Astrocyte (in vitro differentiated cells and primary cell): ENCODE measurements around the gene UMODL1. TPM values are rescaled to one million over a fixed set of nuclear protein-coding genes. Genes with fewer than 3 reads are reported as not detected.

Experiments used
- DNase-seq: peaks from one replicate; pipeline ENCODE4 v3.0.0-alpha.2; 2010; ENCODE audit warnings: low read depth
- FAIRE-seq: peaks from 2 replicates; lab custom pipeline; 2011; peaks lifted over from hg19 to GRCh38; lab: Jason Lieb, UNC
- H2AFZ ChIP-seq: 2 replicates; pipeline ENCODE4 v1.6.0; 2012; ENCODE audit warnings: low read depth, low read length, inconsistent platforms
- H3K27ac ChIP-seq: 2 replicates; pipeline ENCODE4 v1.5.1; 2011; ENCODE audit warnings: low read depth, low read length, inconsistent platforms
- H3K27me3 ChIP-seq: 2 replicates; pipeline ENCODE4 v1.6.0; 2011; ENCODE audit warnings: low read length, inconsistent platforms; ENCODE audit not compliant: insufficient read depth
- H3K36me3 ChIP-seq: 2 replicates; pipeline ENCODE4 v1.5.1; 2011; ENCODE audit warnings: low read length, inconsistent platforms; ENCODE audit not compliant: insufficient read depth
- H3K4me1 ChIP-seq: 2 replicates; pipeline ENCODE4 v1.5.1; 2011; ENCODE audit warnings: low read length, inconsistent platforms; ENCODE audit not compliant: insufficient read depth
- H3K4me2 ChIP-seq: 2 replicates; pipeline ENCODE4 v1.6.0; 2012; ENCODE audit warnings: low read length, inconsistent platforms
- H3K4me3 ChIP-seq: 2 replicates; pipeline ENCODE4 v1.5.1; 2011; ENCODE audit warnings: low read depth, mild to moderate bottlenecking, low read length, inconsistent platforms; ENCODE audit not compliant: insufficient read depth
- H3K79me2 ChIP-seq: 2 replicates; pipeline ENCODE4 v1.6.0; 2012; ENCODE audit warnings: mild to moderate bottlenecking, low read length, inconsistent platforms; ENCODE audit not compliant: insufficient read depth
- H3K9ac ChIP-seq: 2 replicates; pipeline ENCODE4 v1.6.0; 2012; ENCODE audit warnings: mild to moderate bottlenecking, low read length, inconsistent platforms
- H3K9me3 ChIP-seq: 2 replicates; pipeline ENCODE4 v1.5.1; 2012; ENCODE audit warnings: low read depth, mild to moderate bottlenecking, low read length, inconsistent platforms; ENCODE audit not compliant: insufficient read depth
- H4K20me1 ChIP-seq: 2 replicates; pipeline ENCODE4 v1.6.0; 2012; ENCODE audit warnings: low read length, inconsistent platforms; ENCODE audit not compliant: insufficient read depth
- H3K27ac Mint-ChIP-seq: one replicate; pipeline ENCODE4 v1.8.0; 2021; ENCODE audit warnings: mild to moderate bottlenecking, mixed read lengths; ENCODE audit not compliant: unreplicated experiment
- H3K27me3 Mint-ChIP-seq: one replicate; pipeline ENCODE4 v1.8.0; 2021; ENCODE audit warnings: low read depth, mixed read lengths; ENCODE audit not compliant: unreplicated experiment
- H3K36me3 Mint-ChIP-seq: one replicate; pipeline ENCODE4 v1.8.0; 2021; ENCODE audit warnings: low read depth, mixed read lengths; ENCODE audit not compliant: unreplicated experiment
- H3K4me1 Mint-ChIP-seq: one replicate; pipeline ENCODE4 v1.8.0; 2021; ENCODE audit warnings: low read depth, mixed read lengths; ENCODE audit not compliant: unreplicated experiment
- H3K4me3 Mint-ChIP-seq: one replicate; pipeline ENCODE4 v1.8.0; 2021; ENCODE audit warnings: mild to moderate bottlenecking, moderate library complexity, mixed read lengths; ENCODE audit not compliant: unreplicated experiment
- H3K9me3 Mint-ChIP-seq: one replicate; pipeline ENCODE4 v1.8.0; 2021; ENCODE audit warnings: mild to moderate bottlenecking, mixed read lengths; ENCODE audit not compliant: unreplicated experiment
- EZH2 ChIP-seq: IDR thresholded peaks from 2 replicates; pipeline ENCODE4 v1.6.1; 2012; ENCODE audit warnings: mild to moderate bottlenecking, low read length, inconsistent platforms; ENCODE audit not compliant: insufficient read depth
- total RNA-seq: library from RNA; stranded (reverse); gene quantifications from 2 replicates; pipeline ENCODE4 v1.2.1, GENCODE V29; 2021
- TF ChIP-seq, protein P1 (sequence below): IDR thresholded peaks from 2 replicates; pipeline ENCODE4 v1.5.1; 2011; ENCODE audit warnings: low read depth, mild to moderate bottlenecking, inconsistent platforms, low read length, moderate library complexity; ENCODE audit not compliant: insufficient read depth

The UMODL1 gene
- total RNA-seq, 1 donor from 2014 or later, result not detected

DNA sequence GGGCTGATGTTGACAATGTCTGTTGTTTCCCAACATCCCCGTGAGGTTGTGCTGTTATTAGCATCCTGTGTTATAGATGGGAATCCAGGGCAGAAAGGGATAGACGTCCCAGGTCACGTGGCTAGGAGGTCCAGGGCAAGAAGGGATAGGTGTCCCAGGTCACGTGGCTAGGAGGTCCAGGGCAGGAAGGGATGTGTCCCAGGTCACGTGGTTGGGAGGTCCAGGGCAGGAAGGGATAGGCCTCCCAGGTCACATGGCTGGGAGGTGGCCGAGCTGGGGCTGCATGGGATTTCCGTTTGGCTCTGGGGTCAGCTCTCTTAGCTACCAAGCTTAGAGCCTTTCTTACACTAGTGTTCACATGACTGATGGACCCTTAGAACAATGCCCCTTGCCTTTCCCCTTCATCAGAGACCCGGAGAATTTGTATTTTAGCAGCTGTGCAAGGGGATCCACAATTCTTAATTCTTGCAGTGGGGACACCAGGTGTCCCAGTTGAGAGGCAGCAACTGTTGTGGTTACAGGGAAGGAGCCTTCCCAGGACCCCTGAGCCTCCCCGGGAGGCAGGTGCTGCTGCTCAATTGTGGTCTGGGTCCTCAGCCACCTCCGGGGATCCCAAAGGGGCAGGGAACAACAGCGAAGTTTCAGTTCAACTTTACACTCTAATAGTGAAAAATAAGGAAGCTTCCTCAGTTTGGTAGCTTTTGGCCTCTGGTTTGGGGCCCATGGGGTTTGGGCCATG is 69.2 kb downstream of the UMODL1 start:
- FAIRE-seq (no peak), DNase-seq (no peak)
- H3K4me1 Mint-ChIP-seq, result no peaks in the 10 kb centered on the region
- H3K4me1 ChIP-seq, result no peaks in the 10 kb centered on the region
- no peaks in the 10 kb centered on the region for H4K20me1 ChIP-seq
- no peaks in the 10 kb centered on the region for H3K9me3 ChIP-seq
- no peaks in the 10 kb centered on the region for H3K27me3 ChIP-seq
- no peaks in the 10 kb centered on the region for H3K9me3 Mint-ChIP-seq
- H3K9ac ChIP-seq, result no peak overlapping the region
- no peaks in the 10 kb centered on the region for H3K36me3 Mint-ChIP-seq
- H3K36me3 ChIP-seq, result no peaks in the 10 kb centered on the region
- no peak overlapping the region for H3K27ac Mint-ChIP-seq
- H3K79me2 ChIP-seq, result no peaks in the 10 kb centered on the region
- no peak overlapping the region for H3K27ac ChIP-seq
- no peak overlapping the region for H3K4me2 ChIP-seq
- TF ChIP-seq, protein P1, sequence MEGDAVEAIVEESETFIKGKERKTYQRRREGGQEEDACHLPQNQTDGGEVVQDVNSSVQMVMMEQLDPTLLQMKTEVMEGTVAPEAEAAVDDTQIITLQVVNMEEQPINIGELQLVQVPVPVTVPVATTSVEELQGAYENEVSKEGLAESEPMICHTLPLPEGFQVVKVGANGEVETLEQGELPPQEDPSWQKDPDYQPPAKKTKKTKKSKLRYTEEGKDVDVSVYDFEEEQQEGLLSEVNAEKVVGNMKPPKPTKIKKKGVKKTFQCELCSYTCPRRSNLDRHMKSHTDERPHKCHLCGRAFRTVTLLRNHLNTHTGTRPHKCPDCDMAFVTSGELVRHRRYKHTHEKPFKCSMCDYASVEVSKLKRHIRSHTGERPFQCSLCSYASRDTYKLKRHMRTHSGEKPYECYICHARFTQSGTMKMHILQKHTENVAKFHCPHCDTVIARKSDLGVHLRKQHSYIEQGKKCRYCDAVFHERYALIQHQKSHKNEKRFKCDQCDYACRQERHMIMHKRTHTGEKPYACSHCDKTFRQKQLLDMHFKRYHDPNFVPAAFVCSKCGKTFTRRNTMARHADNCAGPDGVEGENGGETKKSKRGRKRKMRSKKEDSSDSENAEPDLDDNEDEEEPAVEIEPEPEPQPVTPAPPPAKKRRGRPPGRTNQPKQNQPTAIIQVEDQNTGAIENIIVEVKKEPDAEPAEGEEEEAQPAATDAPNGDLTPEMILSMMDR, result no peak
- TF ChIP-seq EZH2, result no peak
- H3K4me3 ChIP-seq, result no peak overlapping the region
- no peak overlapping the region for H3K4me3 Mint-ChIP-seq
- no peak overlapping the region for H2AFZ ChIP-seq
- peaks cover 39% of the 10 kb centered on the region for H3K27me3 Mint-ChIP-seq

GRCh38 chr21:42141643-42142042 is 70.5 kb downstream of the UMODL1 start:
- H3K27me3 Mint-ChIP-seq, result peaks cover 36% of the 10 kb centered on the region
- Histone ChIP-seq H4K20me1 (no peaks in the 10 kb centered on the region), H3K4me1 (no peaks in the 10 kb centered on the region), H3K4me3 (no peak overlapping the region), H3K9ac (no peak overlapping the region), H3K9me3 (no peaks in the 10 kb centered on the region), H3K36me3 (no peaks in the 10 kb centered on the region), H2AFZ (no peak overlapping the region), H3K27me3 (peaks cover 3% of the 10 kb centered on the region), H3K4me2 (no peak overlapping the region), H3K27ac (no peak overlapping the region), H3K79me2 (no peaks in the 10 kb centered on the region)
- H3K9me3 Mint-ChIP-seq, result no peaks in the 10 kb centered on the region
- DNase-seq (no peak), FAIRE-seq (no peak)
- H3K4me1 Mint-ChIP-seq, result no peaks in the 10 kb centered on the region
- H3K4me3 Mint-ChIP-seq, result no peak overlapping the region
- H3K27ac Mint-ChIP-seq, result no peak overlapping the region
- TF ChIP-seq, protein P1, result no peak
- H3K36me3 Mint-ChIP-seq, result no peaks in the 10 kb centered on the region

DNA sequence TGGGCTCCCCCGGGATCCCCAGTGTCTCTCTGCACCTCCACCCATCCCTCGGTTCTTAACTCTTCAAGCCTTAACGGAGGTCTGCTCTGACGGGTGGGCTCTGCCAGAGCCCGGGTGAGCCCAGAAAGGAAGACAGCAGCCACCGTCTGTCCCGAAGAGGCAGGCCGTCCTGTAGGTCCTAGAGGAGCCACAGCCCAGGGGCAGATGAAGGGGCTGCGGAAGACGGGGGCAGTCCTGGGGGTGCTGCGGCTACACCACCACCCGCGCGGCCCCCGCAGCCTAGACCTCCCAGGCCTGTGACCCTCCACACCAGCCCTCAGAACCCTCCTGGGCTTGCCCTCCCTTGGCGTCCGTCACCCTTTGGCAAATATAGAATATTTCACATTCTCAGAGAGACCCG is 71.0 kb downstream of the UMODL1 start:
- H3K4me1 ChIP-seq, result no peaks in the 10 kb centered on the region
- H3K27ac Mint-ChIP-seq, result no peak overlapping the region
- peaks cover 38% of the 10 kb centered on the region for H3K27me3 Mint-ChIP-seq
- H3K36me3 Mint-ChIP-seq, result no peaks in the 10 kb centered on the region
- H2AFZ ChIP-seq, result no peak overlapping the region
- no peaks in the 10 kb centered on the region for H4K20me1 ChIP-seq
- no peaks in the 10 kb centered on the region for H3K36me3 ChIP-seq
- no peaks in the 10 kb centered on the region for H3K9me3 Mint-ChIP-seq
- no peak overlapping the region for H3K27ac ChIP-seq
- FAIRE-seq (no peak), DNase-seq (no peak)
- H3K4me1 Mint-ChIP-seq, result no peaks in the 10 kb centered on the region
- no peak overlapping the region for H3K9ac ChIP-seq
- peaks cover 3% of the 10 kb centered on the region for H3K27me3 ChIP-seq
- no peak overlapping the region for H3K4me3 Mint-ChIP-seq
- H3K4me2 ChIP-seq, result no peak overlapping the region
- no peaks in the 10 kb centered on the region for H3K79me2 ChIP-seq
- no peak overlapping the region for H3K4me3 ChIP-seq
- H3K9me3 ChIP-seq, result no peaks in the 10 kb centered on the region
- TF ChIP-seq EZH2, result no peak
- TF ChIP-seq, protein P1, result no peak
